CD4-positive, alpha-beta T cell treated with Interleukin-6 for 4 hours (primary cell): ENCODE results near the gene PEX14.

Source experiments
- DNase-seq: peaks from one replicate; pipeline ENCODE4 v3.0.0-alpha.2; 2020; ENCODE audit warnings: mixed read lengths

Gene PEX14

GRCh38 chr1:10671622-10672342, 197.0 kb downstream of the PEX14 start:
- no peak for DNase-seq

- no peak for DNase-seq
Observed at GRCh38 chr1:10672343-10673050, 197.7 kb downstream of the PEX14 start.

GRCh38 chr1:10673109-10673711, 198.5 kb downstream of the PEX14 start:
- DNase-seq, result no peak

- DNase-seq, result no peak
Observed at GRCh38 chr1:10674222-10674621, 199.5 kb downstream of the PEX14 start.

- no peak for DNase-seq
Observed at GRCh38 chr1:10674700-10675609, 200.2 kb downstream of the PEX14 start.

- DNase-seq, result no peak
Observed at GRCh38 chr1:10675813-10676212, 201.1 kb downstream of the PEX14 start.

GRCh38 chr1:10676963-10677362, 202.2 kb downstream of the PEX14 start:
- DNase-seq, result no peak

GRCh38 chr1:10677491-10678391, 203.0 kb downstream of the PEX14 start:
- no peak for DNase-seq

- no peak for DNase-seq
Observed at GRCh38 chr1:10678402-10678801, 203.7 kb downstream of the PEX14 start.

GRCh38 chr1:10678852-10679251, 204.1 kb downstream of the PEX14 start:
- no peak for DNase-seq

- DNase-seq, result no peak
Observed at GRCh38 chr1:10679496-10680220, 204.9 kb downstream of the PEX14 start.
